Measurements from ENCODE around the gene LGALS12.
A peak's percentile ranks its signal among the peaks of the same experiment; 100 is the strongest.
"Not testable (repeated sequence)": the region's sequence is repeated elsewhere in the genome, so short reads cannot be mapped to it uniquely, and the experiment has no call there.

Gene LGALS12

GRCh38 chr11:63535734-63536133 lies 29.9 kb downstream of the LGALS12 start:
- DNase-seq = no peak

- peak; percentile 47 for DNase-seq
These were observed 30.9 kb downstream of the LGALS12 start, which contains the start of gene PLAAT4 for GRCh38 chr11:63536669-63537292. Gene PLAAT4 (plus strand): TSS chr11:63536808. CDS start chr11:63536869, 61 bp downstream.

- peak; percentile 73 for DNase-seq
These were observed 31.6 kb downstream of the LGALS12 start for GRCh38 chr11:63537293-63538101.

- DNase-seq = not testable (repeated sequence)
These were observed 36.6 kb downstream of the LGALS12 start for GRCh38 chr11:63542506-63542905.

- no peak for DNase-seq
These were observed 37.8 kb downstream of the LGALS12 start for GRCh38 chr11:63543711-63544110.

GRCh38 chr11:63547061-63547460 lies 41.2 kb downstream of the LGALS12 start:
- no peak for DNase-seq

GRCh38 chr11:63548178-63548577 lies 42.3 kb downstream of the LGALS12 start:
- no peak for DNase-seq

- DNase-seq = no peak
These were observed 43.5 kb downstream of the LGALS12 start for GRCh38 chr11:63549411-63549810.

GRCh38 chr11:63550156-63550700 lies 44.3 kb downstream of the LGALS12 start:
- DNase-seq = not testable (repeated sequence)

- no peak for DNase-seq
These were observed 45.4 kb downstream of the LGALS12 start for GRCh38 chr11:63551091-63551888.

- DNase-seq = no peak
These were observed 46.0 kb downstream of the LGALS12 start for GRCh38 chr11:63551889-63552266.

GRCh38 chr11:63552921-63553320 lies 47.0 kb downstream of the LGALS12 start:
- no peak for DNase-seq

GRCh38 chr11:63553759-63554158 lies 47.9 kb downstream of the LGALS12 start:
- no peak for DNase-seq

GRCh38 chr11:63554877-63555223 lies 49.0 kb downstream of the LGALS12 start:
- no peak for DNase-seq

- DNase-seq = no peak
These were observed 50.6 kb downstream of the LGALS12 start for GRCh38 chr11:63556404-63557013.

GRCh38 chr11:63557570-63557969 lies 51.7 kb downstream of the LGALS12 start:
- no peak for DNase-seq

GRCh38 chr11:63558459-63559157 lies 52.7 kb downstream of the LGALS12 start:
- no peak for DNase-seq

GRCh38 chr11:63560506-63561180 lies 54.8 kb downstream of the LGALS12 start:
- no peak for DNase-seq

GRCh38 chr11:63563201-63564055 lies 57.5 kb downstream of the LGALS12 start, which contains the start of gene PLAAT2:
Gene PLAAT2 (minus strand): TSS chr11:63563379. CDS start chr11:63563324, 55 bp downstream.
- DNase-seq = no peak

GRCh38 chr11:63564056-63564774 lies 58.3 kb downstream of the LGALS12 start:
- no peak for DNase-seq
